Tongue (tissue), 2 donors: ENCODE data around the gene FABP1. TPM values are rescaled to one million over a fixed set of nuclear protein-coding genes. Genes with fewer than 3 reads are reported as not detected.

Experiments
- DNase-seq: peaks from one replicate; pipeline ENCODE4 v3.0.0-alpha.2; 2015
- total RNA-seq: library from RNA; depleted of rRNA; stranded (reverse); fragments of >200 nt; gene quantifications from one replicate; pipeline ENCODE4 v1.2.3, GENCODE V29; 2014

Gene FABP1
- total RNA-seq, 1 donor from 2014 or later: not detected

DNA sequence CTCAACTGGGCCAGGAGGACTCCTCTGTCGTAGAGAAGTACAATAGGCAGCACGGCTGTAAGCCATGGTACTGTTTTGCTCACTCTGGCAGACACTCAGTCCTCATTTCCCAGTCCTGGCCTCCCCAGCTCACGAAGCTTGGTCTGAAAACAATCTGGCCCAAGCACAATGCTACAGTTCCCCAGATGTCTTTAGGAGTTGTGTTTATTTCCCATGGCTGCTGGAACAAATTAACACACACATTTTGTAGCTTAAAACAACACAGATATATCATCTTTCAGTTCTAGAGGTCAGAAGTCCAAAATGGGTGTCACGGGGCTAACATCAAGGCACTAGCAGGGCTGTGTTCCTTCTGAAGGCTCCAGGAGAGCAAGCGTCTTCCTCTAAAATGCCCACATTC, 13.0 kb downstream of the FABP1 start:
- DNase-seq: peak; percentile 84

DNA sequence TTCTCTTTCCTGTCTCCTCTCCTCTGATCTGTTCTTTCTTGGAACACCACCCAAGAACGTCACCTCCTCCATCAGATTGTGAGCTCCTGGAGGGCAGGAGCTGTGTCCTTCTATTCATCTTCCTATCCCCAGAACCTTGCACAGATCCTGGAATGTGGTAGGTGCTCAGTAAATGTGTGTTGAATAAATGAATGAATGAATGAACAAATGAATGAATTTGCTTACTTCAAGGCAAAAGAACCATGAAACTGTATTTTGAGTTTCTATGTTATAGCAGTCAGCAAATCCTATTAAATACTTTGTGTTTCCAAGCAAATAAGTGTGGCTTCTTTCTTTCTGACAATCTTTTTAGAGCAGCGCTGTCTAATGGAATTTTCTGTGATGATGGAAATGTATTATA, 14.8 kb downstream of the FABP1 start:
- DNase-seq: no peak

DNA sequence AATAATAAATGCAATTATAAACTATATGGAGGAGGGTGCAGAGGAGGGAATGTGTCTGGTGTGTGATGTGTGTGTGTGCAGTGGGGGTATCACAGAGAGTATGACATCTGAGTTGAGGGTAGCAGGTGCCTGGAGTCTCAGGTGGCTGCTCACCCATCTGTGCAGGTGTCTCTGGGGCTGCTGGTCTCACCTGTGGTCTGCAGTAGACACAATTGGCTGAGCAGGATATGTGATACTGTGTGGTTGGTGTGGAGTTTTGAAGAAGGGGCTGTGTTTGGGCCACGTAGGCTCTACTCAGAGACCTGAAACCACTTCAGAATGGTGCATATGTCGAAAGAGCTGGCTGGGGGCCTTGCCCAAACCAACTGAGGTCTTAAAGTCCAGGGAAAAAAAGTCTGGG, 17.0 kb downstream of the FABP1 start:
- no peak for DNase-seq

DNA sequence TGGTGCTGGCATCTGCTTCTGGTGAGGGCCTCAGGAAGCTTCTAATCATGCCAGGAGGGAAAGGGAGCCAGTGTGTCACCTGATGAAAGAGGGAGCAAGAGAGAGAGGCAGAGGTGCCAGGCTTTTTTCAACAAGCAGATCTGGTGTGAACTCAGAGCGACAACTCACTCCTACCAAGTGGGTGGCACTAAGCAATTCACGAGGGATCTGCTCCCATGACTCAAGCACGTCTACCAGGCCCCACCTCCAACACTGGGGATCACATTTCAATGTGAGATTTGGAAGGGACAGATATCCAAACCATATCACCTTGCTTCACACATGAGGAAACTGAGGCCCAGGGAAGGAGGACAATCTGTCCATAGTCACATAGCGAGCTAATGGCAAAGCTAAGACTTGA, 19.1 kb downstream of the FABP1 start:
- DNase-seq: no peak

DNA sequence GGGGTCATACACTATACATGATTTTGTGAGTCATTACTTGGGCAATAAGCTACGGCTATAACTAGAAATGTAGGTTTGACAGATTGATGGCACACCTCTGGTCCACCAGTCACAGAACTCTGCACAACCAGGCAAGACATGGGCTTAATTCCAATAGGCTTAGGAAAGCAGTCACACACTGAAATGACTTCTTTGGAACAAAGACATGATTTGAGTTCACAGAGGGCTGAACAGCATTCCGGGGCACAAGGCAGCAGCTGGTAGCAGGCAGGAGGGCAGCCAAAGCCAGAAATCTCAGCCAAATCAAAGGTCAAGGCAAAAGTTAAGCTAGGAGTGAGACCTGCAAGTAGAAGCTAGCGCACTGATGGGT, 27.4 kb downstream of the FABP1 start:
- peak; percentile 76 for DNase-seq

DNA sequence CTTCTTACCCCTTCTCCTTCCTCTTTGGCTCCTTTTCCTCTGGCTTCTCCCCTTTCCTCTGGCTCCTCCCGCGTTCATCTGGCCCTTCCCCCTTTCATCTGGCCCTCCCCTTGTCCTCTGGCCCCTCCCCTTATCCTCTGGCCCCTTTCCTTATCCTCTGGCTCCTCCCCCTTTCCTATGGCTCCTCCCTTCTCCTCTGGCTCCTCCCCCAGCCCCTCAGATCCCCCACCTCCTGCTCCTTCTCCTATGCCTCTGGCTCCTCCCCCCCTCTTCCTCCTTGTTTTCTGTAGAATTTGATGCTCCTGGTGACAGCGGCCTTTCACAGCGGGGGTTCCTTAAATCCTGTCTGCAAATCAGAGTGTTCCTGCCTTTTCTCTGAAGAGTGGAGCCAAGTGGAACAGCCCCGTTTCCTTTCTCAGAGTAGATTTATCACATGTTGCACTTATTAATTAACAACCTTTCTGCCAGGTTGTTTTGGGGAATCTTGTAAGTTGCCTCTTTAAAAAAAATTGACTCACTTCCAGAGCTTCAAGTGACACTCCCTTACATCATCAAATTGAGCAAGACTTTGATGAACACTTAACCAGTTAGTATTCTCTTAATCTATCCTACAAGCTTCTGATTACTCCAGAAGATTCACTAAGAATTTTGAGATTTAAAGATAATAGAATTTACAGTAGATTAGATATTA, 27.9 kb downstream of the FABP1 start:
- no peak for DNase-seq

DNA sequence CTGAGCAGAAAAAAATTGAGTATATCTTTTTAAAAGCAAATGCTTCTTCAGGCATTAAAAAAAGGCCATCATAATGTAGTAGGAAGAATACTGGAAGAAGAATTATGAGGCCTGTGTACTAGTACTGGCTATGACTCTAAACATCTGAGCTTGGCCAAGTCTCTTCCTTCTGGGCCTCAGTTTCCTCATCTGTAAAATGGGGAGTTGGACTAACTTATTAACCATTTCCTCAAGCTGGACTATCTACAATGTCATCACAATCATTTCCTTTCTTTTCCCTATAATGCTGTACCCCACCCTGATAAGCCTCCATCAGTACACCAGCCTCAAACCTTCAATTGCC, 29.3 kb downstream of the FABP1 start:
- DNase-seq: no peak

DNA sequence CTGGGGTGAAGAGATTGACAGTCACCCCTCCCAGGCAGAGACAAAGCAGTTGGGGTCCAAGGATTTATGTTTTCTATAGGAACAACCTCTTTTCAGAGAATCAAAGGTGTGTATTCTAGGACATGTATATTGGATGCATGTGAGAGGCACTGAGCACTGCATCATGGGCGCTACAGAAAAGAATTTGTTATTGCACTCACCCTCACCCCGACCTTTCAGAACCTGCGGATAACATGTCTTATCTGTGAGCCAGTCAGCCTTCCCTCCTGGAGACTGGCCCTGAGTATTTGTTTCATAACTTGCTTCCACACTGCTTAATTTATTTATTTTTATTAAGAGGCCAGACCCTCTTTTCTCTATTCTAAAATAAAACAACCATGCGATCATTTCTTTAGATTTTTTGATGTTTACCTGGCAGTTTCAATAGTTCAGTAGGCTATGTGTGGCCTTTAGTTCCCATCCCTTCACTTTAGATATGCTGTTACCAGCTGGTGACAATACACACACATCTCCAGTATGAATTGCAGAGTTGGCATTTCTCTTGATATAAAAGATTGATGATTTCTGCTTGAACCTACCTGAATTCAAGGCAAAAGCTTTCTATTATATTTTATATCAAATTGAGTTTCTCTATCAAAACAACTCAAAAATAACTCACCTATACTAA, 29.8 kb downstream of the FABP1 start:
- DNase-seq: no peak

DNA sequence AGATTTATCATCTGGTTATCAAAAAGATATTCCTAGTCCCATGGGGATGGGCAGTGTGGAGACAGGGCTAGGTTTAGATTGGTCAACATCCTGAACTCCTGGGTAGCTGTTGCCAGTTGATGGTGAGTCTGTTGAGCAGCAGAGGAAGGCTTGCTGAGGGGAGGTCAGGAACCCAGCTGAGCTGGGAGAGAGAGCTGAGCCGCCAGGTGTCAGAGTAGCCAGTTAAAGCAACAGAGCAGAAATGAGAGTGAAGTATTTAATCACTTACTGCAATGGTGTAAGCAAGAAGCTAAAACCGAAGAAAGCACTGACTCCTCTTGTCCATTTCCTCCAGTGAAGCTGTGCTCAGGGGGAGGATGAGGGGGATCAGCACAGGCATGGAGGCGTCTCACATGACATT, 30.7 kb downstream of the FABP1 start:
- DNase-seq: no peak

DNA sequence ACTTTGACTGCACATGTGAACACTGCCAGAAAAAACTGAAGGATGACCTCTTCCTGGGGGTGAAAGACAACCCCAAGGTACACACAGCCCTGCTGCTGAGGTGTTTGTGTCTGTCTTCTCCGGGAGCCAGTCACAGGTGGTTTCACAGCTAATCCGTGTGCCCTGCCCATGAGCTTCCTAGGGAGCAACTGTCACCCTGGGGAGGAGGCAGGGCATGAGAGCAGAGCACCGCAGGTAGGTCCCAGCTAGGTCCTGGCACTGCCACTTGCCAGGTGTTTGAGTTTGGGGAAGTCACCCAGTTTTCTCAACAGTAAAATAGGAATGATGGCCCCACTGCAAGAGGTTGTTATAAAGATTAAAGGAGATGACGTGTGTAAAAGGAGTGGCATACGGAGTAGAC, 31.2 kb downstream of the FABP1 start:
- DNase-seq: no peak

DNA sequence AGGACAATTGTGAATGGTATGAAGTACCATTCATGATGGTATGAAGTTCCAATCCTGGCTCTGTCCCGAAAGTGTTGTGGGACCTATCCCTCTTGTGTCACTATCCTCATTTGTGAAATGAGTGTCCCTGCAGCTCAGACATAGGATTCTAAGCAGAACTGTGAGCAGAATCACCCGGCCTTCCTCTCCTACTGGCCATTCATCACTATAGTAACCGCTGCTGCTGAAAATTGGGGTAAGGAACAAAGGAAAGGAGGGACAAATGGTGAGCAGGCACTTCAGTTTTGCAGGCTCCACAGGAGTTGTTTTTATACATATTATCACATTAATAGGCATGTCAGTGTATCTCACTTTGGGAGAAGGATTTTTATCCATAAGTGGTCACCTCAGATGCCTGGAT, 32.8 kb downstream of the FABP1 start:
- no peak for DNase-seq

DNA sequence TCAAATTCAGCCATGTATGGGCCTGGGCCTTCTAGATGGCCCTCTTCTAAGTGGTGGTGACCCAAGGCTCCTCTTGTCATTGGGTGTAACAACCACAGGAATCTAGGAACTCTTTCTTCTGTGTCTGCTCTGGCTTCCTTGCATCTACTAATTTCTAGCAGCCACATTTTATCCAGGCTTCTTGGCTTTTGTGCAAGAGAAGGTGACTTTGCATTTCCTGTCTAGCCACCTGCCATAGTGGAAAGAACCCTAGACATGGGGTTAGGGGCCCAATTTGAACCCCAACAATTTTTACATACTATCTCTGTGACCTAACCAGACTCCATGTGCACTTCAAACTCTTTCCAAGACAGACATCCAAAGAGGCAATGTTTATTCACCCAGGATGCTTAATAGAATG, 35.1 kb downstream of the FABP1 start:
- DNase-seq: no peak

DNA sequence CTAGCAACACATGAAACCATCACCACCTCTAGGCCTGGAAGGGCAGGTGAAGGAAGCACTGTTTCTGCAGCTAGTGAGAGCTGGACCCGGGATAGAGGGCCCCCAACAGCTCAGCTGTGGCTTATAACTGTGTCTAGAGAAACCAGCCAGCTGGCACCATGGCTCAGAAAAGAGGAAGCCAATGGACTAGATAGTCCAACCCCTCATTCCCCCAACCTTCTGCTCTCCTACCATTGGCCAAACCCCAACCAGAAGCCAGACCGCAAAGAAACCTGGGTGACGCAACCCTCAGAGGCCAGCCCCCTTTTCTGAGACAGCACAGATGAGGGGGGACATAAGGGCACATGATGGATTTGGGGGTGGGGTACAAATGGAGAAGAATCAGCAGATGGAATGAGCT, 35.9 kb downstream of the FABP1 start:
- no peak for DNase-seq

DNA sequence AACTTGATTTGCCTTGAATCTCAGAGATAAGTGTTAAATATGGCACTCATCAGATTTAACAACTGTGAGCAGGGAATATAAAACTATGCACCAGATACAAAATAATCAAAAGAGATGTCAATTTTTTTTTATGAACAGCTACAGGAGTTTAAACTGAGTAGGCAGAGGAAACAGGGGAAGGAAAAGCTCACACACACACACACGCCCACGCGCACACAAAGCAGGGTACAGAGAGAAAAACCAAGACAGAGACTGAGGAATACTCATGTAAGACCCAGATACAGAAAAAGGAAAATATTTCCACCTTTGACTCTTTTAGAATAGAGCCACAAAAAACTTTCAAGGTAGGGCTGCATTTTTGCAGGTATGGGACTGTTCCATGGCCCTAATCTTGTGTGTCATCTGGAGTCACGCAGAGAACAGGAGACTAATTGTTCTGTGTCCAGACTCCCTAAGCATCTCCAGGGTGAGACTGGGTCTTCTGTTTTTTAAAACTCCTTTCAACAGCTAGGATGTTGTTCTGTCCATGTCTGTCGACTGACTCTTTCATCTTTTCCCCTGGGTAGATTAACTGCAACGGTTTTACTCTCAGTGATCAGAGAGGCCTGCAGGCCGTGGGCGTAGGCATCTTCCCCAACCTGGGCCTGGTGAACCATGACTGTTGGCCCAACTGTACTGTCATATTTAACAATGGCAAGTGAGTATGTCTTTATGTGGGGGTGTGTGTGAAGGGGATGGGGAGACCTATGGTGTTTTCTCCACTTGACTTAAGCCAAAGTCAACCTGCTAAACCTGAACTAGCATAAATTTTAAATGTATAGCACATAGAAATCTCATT, 37.2 kb downstream of the FABP1 start:
- DNase-seq: no peak

DNA sequence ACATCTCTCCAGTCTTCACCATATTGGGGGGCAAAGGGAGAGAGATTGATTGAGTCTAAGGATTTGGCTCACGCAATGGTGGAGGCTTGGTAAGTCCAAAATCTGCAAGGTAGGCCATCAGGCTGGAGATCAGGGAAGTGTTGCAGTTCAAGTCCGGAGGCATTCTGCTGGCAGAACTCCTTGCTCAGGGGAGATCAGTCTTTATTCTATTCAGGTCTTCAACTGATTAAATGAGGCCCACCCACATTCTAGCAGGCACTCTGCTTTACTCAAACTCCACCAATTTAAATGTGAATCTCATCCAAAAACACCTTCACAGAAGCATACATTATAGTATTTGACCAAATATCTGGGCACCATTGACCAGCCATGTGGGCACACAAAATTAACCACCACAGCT, 38.9 kb downstream of the FABP1 start:
- DNase-seq: no peak

DNA sequence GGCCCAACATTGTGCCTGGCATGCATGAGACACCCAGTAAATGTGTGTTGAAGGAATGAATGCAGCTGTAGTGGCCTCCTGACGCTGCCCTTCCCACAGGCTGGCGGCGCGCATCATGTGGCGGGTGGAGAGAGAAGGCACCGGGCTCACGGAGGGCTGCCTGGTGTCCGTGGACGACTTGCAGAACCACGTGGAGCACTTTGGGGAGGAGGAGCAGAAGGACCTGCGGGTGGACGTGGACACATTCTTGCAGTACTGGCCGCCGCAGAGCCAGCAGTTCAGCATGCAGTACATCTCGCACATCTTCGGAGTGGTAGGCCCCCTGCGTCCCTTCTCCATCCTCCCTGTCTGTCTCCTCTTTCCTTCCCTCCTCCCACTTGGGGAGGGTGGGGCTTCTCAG, 40.1 kb downstream of the FABP1 start:
- DNase-seq: no peak

DNA sequence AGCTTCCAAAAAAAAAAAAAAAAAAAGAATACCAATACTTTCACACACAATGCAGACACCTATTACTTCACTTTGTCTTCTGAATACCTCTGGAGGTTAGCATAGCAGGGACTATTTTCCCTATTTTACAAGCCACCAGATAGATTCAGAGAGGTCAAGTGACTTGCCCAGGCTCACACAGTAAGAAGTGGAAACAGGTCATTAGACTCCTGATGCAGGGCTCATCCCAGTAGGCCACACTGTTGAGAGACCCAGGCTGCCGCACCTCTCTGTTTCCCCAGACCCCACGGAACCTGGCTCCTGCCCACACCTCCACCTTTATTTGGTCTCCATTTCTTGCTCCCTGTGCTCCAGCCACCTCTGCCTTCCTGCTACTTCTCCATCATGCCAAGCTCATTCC, 40.8 kb downstream of the FABP1 start:
- DNase-seq: no peak

DNA sequence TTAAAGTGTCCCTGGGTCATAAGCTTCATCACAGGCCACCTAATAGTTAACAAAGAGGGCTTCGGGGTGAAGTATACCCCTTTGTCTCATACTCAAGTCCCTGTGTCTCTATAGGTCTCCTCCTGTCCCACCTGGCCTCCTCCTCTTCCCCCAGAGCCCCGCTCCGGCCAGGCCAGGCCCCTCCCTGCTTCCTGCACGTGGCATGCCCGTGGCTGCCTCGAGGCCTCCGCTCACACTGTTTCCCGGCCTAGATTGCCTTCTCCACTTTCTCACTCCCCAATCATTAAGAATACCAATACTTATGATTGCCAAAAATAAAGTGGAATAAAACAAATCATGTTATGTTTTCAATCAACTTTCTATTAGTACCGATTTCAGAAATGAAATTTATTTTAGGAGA, 41.5 kb downstream of the FABP1 start:
- no peak for DNase-seq

DNA sequence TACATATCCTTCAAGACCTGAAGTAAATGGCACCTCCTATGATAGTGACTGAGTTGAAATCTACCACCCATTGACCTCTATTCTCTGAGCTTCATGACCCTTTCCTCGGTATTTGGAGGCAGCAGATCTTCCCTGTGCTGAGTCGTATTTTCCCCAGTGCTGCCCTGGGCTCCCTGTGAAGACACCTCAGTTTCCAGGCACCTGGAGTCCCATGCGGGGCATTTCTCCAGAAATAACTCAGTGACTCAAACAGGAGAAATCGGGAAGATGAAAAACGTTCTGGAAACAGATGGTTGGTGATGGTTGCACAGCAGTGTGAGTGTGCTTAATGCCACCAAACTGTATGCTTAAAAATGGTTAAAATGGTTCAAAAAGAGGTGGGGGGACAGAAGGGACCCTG, 42.3 kb downstream of the FABP1 start:
- DNase-seq: no peak

DNA sequence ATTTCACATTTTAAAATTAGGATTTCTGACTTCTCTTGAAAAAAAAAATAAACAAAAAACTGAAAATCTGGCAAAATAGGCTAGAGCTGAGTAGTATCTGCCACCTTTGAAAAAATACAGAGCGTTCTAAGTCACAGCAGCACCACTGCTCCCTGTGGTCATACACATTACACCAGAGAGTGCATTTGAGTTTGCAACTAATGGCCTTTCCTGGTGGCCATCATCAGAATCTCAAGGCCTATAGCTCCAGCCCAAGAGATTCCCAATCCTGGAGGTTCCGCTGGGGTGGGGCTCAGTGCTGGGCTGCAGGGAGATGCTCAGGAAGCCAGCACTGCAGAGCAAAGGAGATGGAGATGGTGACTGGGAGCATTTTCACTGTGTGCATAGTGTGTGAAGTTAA, 42.8 kb downstream of the FABP1 start:
- no peak for DNase-seq

DNA sequence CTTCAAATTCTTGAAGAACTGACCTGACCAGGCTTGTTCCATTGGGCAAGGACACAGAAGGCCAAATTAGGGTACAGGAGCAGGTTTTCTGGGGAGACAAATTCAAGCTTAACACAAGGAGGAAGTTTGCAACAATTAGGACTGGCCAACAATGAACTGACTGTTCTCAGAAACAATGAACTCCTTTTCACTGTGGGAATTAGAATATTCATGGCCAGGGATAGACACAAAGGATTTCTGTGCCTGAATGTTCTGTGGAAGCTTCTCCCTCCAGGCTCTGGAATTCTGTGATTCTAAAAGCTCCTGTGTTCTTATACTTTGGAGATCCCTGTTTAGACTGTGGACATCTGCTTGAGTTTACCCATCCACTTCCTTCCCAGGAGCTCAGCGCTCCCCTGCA, 45.1 kb downstream of the FABP1 start:
- DNase-seq: no peak

DNA sequence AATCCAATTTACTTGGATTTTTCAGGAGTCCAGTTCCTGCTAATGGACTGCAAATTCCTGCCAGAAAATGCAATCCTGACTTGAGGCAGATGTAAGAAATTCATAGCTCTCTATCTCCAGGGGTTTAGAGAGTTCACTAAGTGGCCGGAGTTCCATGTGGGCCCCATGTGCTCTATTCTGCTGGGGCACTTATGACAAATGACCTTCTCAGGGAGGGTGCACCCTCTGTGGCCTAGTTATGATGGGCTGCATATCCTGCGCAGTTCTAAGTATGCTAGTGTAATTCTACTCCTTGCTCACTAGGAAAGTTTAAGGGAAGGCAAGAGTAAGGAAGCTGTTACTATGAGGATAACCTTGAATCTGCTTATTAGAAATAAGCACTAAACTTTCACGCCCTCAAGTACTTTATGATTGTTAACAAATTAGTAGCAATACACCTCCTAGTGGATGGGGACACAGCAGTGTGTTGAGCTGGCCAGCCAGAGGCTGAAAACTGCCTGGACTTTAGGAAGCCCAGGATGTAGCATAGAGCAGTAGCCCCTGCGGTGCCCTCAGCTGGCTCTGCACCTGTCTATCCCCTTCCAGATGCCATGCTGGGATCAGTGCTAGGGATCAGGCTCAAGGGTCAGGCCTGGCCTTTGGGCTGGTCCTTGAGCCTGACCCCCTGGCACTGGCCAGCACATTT, 45.8 kb downstream of the FABP1 start:
- no peak for DNase-seq

DNA sequence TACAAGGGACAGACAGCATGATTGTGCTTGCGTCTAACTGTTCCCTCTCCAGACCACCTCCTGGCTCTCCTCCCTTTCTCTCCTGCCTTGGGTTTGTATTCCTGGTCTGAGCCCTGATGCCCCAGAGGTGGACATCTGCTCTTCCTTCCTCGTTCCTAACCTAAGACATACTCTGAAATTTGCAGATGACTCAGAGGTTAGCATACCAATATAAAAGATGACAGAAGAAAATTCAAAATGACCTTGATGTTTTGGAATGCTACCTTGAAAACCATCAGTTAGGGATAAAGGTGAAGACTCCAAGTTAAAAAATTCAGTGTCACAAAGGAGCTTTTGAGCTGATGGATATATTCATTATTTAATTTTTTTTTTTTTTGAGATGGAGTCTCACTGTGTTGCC, 47.3 kb downstream of the FABP1 start:
- DNase-seq: no peak
